Mesothelial cell of epicardium (in vitro differentiated cells): ENCODE measurements around the gene TENM4. TPM values are rescaled to one million over a fixed set of nuclear protein-coding genes. Genes with fewer than 3 reads are reported as not detected.

Experiments
- DNase-seq, 2 experiments: peaks; one replicate each; pipeline ENCODE4 v3.0.0; 2021; ENCODE audit warnings: low spot score in 2 of 2; ENCODE audit not compliant: unreplicated experiment in 2 of 2
- H3K27ac Mint-ChIP-seq: 2 replicates; pipeline ENCODE4 v1.8.0; 2021; ENCODE audit warnings: mixed read lengths
- H3K27me3 Mint-ChIP-seq: 2 replicates; pipeline ENCODE4 v1.8.0; 2021; ENCODE audit warnings: low read depth, mixed read lengths
- H3K36me3 Mint-ChIP-seq: 2 replicates; pipeline ENCODE4 v1.8.0; 2021; ENCODE audit warnings: mixed read lengths
- H3K4me1 Mint-ChIP-seq: 2 replicates; pipeline ENCODE4 v1.8.0; 2021; ENCODE audit warnings: mixed read lengths
- H3K4me3 Mint-ChIP-seq: 2 replicates; pipeline ENCODE4 v1.8.0; 2021; ENCODE audit warnings: mild to moderate bottlenecking, moderate library complexity, mixed read lengths
- H3K9me3 Mint-ChIP-seq: 2 replicates; pipeline ENCODE4 v1.8.0; 2021; ENCODE audit warnings: mixed read lengths
- CTCF ChIP-seq: fragments of 200-600 bp; sonication (generic); IDR thresholded peaks from one replicate; pipeline ENCODE4 v1.5.0; 2021; ENCODE audit warnings: antibody characterized with exemption; ENCODE audit not compliant: unreplicated experiment
- total RNA-seq: library from RNA; stranded (reverse); gene quantifications from 3 replicates; pipeline ENCODE4 v1.2.1, GENCODE V29; 2021

TENM4 gene
- total RNA-seq, 1 donor from 2014 or later: 187 TPM

GRCh38 chr11:78742430-78742829, 698.4 kb downstream of the TENM4 start:
- H3K36me3 Mint-ChIP-seq: peaks cover 24% of the 10 kb centered on the region
- no peak for DNase-seq
- no peak overlapping the region for H3K27ac Mint-ChIP-seq
- H3K4me1 Mint-ChIP-seq: no peaks in the 10 kb centered on the region
- no peaks in the 10 kb centered on the region for H3K9me3 Mint-ChIP-seq
- no peak for TF ChIP-seq CTCF
- H3K4me3 Mint-ChIP-seq: no peak overlapping the region
- H3K27me3 Mint-ChIP-seq: no peaks in the 10 kb centered on the region

GRCh38 chr11:78741741-78742140, 699.1 kb downstream of the TENM4 start:
- Mint-ChIP-seq H3K36me3 (peaks cover 22% of the 10 kb centered on the region), H3K27ac (no peak overlapping the region), H3K4me1 (no peaks in the 10 kb centered on the region), H3K27me3 (no peaks in the 10 kb centered on the region), H3K4me3 (no peak overlapping the region), H3K9me3 (no peaks in the 10 kb centered on the region)
- no peak for DNase-seq
- TF ChIP-seq CTCF: no peak

- Mint-ChIP-seq H3K4me3 (no peak overlapping the region), H3K36me3 (peaks cover 12% of the 10 kb centered on the region), H3K27me3 (no peaks in the 10 kb centered on the region), H3K27ac (peak overlapping the region; percentile 15), H3K4me1 (no peaks in the 10 kb centered on the region), H3K9me3 (no peaks in the 10 kb centered on the region)
- DNase-seq: no peak
- no peak for TF ChIP-seq CTCF
Measured at GRCh38 chr11:78740199-78741071, 700.4 kb downstream of the TENM4 start.

GRCh38 chr11:78737891-78738290, 702.9 kb downstream of the TENM4 start:
- DNase-seq: no peak
- no peaks in the 10 kb centered on the region for H3K27me3 Mint-ChIP-seq
- H3K36me3 Mint-ChIP-seq: peaks cover 19% of the 10 kb centered on the region
- TF ChIP-seq CTCF: no peak
- no peaks in the 10 kb centered on the region for H3K9me3 Mint-ChIP-seq
- no peak overlapping the region for H3K27ac Mint-ChIP-seq
- H3K4me1 Mint-ChIP-seq: no peaks in the 10 kb centered on the region
- H3K4me3 Mint-ChIP-seq: no peak overlapping the region

GRCh38 chr11:78737301-78737700, 703.5 kb downstream of the TENM4 start:
- DNase-seq: no peak
- Mint-ChIP-seq H3K27me3 (no peaks in the 10 kb centered on the region), H3K9me3 (no peaks in the 10 kb centered on the region), H3K4me3 (no peak overlapping the region), H3K36me3 (peaks cover 21% of the 10 kb centered on the region), H3K4me1 (no peaks in the 10 kb centered on the region), H3K27ac (no peak overlapping the region)
- TF ChIP-seq CTCF: no peak
